GM12878 (cell line): ENCODE data around the gene ACRBP. TPM values are rescaled to one million over a fixed set of nuclear protein-coding genes. Genes with fewer than 3 reads are reported as not detected.

Source experiments
- BACH1 ChIP-seq: fragments of 450-650 bp; IDR thresholded peaks from 2 replicates; pipeline ENCODE4 v1.6.1; 2017; ENCODE audit warnings: mild to moderate bottlenecking, borderline replicate concordance
- BCL11A ChIP-seq: IDR thresholded peaks from 2 replicates; pipeline ENCODE4 v1.6.1; 2011; ENCODE audit warnings: low read depth, low read length
- CBFB ChIP-seq: IDR thresholded peaks from 2 replicates; pipeline ENCODE4 v1.6.1; 2016; ENCODE audit warnings: antibody characterized with exemption, low read depth
- CREB1 ChIP-seq: IDR thresholded peaks from 2 replicates; pipeline ENCODE4 v1.6.1; 2012; ENCODE audit warnings: low read depth, mild to moderate bottlenecking, inconsistent platforms
- CREM ChIP-seq: IDR thresholded peaks from 2 replicates; pipeline ENCODE4 v1.6.1; 2014; ENCODE audit warnings: antibody characterized with exemption, low read depth
- NFYB ChIP-seq: IDR thresholded peaks from 2 replicates; pipeline ENCODE4 v1.6.1; 2011; ENCODE audit warnings: low read depth, mild to moderate bottlenecking, low read length, improper control_type of control experiment, moderate library complexity; ENCODE audit not compliant: insufficient read depth
- PAX8 ChIP-seq: fragments of 450-650 bp; IDR thresholded peaks from 2 replicates; pipeline ENCODE4 v1.6.1; 2017; ENCODE audit warnings: mild to moderate bottlenecking, moderate library complexity
- PML ChIP-seq: IDR thresholded peaks from 2 replicates; pipeline ENCODE4 v1.6.1; 2012; ENCODE audit warnings: low read length, inconsistent platforms
- POLR2A ChIP-seq: IDR thresholded peaks from 2 replicates; pipeline ENCODE4 v1.6.1; 2011; ENCODE audit warnings: low read depth, mild to moderate bottlenecking, low read length
- RB1 ChIP-seq: fragments of 450-650 bp; formaldehyde crosslinking; IDR thresholded peaks from 2 replicates; pipeline ENCODE4 v1.6.1; 2017; ENCODE audit warnings: mild to moderate bottlenecking, borderline replicate concordance
- SREBF1 ChIP-seq: IDR thresholded peaks from 2 replicates; pipeline ENCODE4 v1.6.1; 2012; ENCODE audit warnings: mild to moderate bottlenecking, low read length
- TCF3 ChIP-seq: IDR thresholded peaks from 2 replicates; pipeline ENCODE4 v1.6.1; 2012; ENCODE audit warnings: low read depth, mild to moderate bottlenecking, low read length, borderline replicate concordance; ENCODE audit not compliant: insufficient read depth
- polyA plus RNA-seq, 11 experiments: library from polyadenylated mRNA; depleted of rRNA in 4 of 11; unstranded in 6 of 11; stranded (reverse) in 5 of 11; fragments of >200 nt; fragmentation: Nextera tagmentation in 4 of 11; fragmentation: Illumina TruSeq in 1 of 11; extraction: Ambion mirVana in 4 of 11; extraction: Trizol in 1 of 11; gene quantifications; 1 replicate in 1 of 11; 2 replicates in 10 of 11; pipeline versions ENCODE4 v1.2.1 to v1.2.3, GENCODE V29; 2011 to 2016; ENCODE audit warnings: inconsistent platforms in 2 of 11, missing spikeins in 2 of 11, low read depth in 1 of 11
- total RNA-seq, 4 experiments: library from RNA; depleted of rRNA in 3 of 4; stranded (reverse); fragments of >200 nt in 3 of 4; fragmentation: Illumina TruSeq in 1 of 4; extraction: Trizol in 1 of 4; gene quantifications; 2 replicates each; pipeline versions ENCODE4 v1.2.1 to v1.2.3, GENCODE V29; 2013 to 2021
- TF ChIP-seq, protein P1 (sequence below): IDR thresholded peaks from 2 replicates; pipeline ENCODE4 v1.6.1; 2011; ENCODE audit warnings: low read depth, mild to moderate bottlenecking, low read length, moderate library complexity, borderline replicate concordance; ENCODE audit errors: extremely low read depth
- TF ChIP-seq, protein P2 (sequence below): IDR thresholded peaks from 2 replicates; pipeline ENCODE4 v1.6.1; 2012; ENCODE audit warnings: improper control_type of control experiment, low read depth, low read length; ENCODE audit not compliant: insufficient replicate concordance
- TF ChIP-seq, protein P3 (sequence below): fragments of 450-650 bp; IDR thresholded peaks from 2 replicates; pipeline ENCODE4 v1.6.1; 2017; ENCODE audit warnings: borderline replicate concordance
- TF ChIP-seq, protein P4 (sequence below): fragments of 450-650 bp; IDR thresholded peaks from 2 replicates; pipeline ENCODE4 v1.6.1; 2017; ENCODE audit warnings: antibody characterized with exemption, mild to moderate bottlenecking, moderate library complexity
- TF ChIP-seq, protein P5 (sequence below): IDR thresholded peaks from 2 replicates; pipeline ENCODE4 v1.6.1; 2012; ENCODE audit warnings: low read depth, low read length, improper control_type of control experiment
- TF ChIP-seq, protein P6 (sequence below): fragments of 450-650 bp; IDR thresholded peaks from 2 replicates; pipeline ENCODE4 v1.6.1; 2018; ENCODE audit warnings: mild to moderate bottlenecking, low read depth, moderate library complexity; ENCODE audit not compliant: partially characterized antibody

The ACRBP gene
- total and polyA plus RNA-seq, 10 of the 15 experiments (the other 5 are each of a cell fraction or from before 2014, with no cell fraction given), result 0.54 to 1.4 (median 0.87) TPM

DNA sequence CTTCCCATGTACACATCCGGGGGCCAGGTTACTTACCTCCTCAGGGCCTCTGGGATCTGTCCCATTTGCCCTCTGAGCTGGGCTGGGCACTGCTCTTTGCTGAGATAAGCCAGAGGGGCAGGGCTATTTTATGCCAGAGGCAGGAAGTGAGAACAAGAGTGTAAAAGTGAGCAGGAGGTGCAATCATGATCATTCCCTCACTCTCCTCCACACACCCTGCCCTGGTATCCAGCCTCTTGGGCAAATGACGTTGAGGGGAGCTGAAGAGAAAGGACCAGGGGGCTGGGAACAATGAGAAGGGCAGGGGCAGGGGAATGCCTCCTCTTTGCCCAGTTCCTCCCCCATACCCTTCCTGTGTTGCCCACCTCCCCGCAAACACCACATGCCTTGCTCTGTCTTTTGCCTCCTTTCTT lies 15.7 kb downstream of the ACRBP start (continued):
- no peak for TF ChIP-seq NFYB
- TF ChIP-seq, protein P1, sequence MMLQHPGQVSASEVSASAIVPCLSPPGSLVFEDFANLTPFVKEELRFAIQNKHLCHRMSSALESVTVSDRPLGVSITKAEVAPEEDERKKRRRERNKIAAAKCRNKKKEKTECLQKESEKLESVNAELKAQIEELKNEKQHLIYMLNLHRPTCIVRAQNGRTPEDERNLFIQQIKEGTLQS, result no peak
- no peak for TF ChIP-seq CBFB
- no peak for TF ChIP-seq CREB1
- no peak for TF ChIP-seq CREM
- TF ChIP-seq PML, result no peak
- no peak for TF ChIP-seq BACH1
- peak; percentile 57; the same call in 1 of the 2 replicates for TF ChIP-seq POLR2A
- no peak for TF ChIP-seq BCL11A
- TF ChIP-seq RB1, result no peak
- TF ChIP-seq, protein P2, sequence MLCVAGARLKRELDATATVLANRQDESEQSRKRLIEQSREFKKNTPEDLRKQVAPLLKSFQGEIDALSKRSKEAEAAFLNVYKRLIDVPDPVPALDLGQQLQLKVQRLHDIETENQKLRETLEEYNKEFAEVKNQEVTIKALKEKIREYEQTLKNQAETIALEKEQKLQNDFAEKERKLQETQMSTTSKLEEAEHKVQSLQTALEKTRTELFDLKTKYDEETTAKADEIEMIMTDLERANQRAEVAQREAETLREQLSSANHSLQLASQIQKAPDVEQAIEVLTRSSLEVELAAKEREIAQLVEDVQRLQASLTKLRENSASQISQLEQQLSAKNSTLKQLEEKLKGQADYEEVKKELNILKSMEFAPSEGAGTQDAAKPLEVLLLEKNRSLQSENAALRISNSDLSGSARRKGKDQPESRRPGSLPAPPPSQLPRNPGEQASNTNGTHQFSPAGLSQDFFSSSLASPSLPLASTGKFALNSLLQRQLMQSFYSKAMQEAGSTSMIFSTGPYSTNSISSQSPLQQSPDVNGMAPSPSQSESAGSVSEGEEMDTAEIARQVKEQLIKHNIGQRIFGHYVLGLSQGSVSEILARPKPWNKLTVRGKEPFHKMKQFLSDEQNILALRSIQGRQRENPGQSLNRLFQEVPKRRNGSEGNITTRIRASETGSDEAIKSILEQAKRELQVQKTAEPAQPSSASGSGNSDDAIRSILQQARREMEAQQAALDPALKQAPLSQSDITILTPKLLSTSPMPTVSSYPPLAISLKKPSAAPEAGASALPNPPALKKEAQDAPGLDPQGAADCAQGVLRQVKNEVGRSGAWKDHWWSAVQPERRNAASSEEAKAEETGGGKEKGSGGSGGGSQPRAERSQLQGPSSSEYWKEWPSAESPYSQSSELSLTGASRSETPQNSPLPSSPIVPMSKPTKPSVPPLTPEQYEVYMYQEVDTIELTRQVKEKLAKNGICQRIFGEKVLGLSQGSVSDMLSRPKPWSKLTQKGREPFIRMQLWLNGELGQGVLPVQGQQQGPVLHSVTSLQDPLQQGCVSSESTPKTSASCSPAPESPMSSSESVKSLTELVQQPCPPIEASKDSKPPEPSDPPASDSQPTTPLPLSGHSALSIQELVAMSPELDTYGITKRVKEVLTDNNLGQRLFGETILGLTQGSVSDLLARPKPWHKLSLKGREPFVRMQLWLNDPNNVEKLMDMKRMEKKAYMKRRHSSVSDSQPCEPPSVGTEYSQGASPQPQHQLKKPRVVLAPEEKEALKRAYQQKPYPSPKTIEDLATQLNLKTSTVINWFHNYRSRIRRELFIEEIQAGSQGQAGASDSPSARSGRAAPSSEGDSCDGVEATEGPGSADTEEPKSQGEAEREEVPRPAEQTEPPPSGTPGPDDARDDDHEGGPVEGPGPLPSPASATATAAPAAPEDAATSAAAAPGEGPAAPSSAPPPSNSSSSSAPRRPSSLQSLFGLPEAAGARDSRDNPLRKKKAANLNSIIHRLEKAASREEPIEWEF, result no peak
- TF ChIP-seq, protein P3, sequence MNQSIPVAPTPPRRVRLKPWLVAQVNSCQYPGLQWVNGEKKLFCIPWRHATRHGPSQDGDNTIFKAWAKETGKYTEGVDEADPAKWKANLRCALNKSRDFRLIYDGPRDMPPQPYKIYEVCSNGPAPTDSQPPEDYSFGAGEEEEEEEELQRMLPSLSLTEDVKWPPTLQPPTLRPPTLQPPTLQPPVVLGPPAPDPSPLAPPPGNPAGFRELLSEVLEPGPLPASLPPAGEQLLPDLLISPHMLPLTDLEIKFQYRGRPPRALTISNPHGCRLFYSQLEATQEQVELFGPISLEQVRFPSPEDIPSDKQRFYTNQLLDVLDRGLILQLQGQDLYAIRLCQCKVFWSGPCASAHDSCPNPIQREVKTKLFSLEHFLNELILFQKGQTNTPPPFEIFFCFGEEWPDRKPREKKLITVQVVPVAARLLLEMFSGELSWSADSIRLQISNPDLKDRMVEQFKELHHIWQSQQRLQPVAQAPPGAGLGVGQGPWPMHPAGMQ, result no peak
- TF ChIP-seq, protein P4, sequence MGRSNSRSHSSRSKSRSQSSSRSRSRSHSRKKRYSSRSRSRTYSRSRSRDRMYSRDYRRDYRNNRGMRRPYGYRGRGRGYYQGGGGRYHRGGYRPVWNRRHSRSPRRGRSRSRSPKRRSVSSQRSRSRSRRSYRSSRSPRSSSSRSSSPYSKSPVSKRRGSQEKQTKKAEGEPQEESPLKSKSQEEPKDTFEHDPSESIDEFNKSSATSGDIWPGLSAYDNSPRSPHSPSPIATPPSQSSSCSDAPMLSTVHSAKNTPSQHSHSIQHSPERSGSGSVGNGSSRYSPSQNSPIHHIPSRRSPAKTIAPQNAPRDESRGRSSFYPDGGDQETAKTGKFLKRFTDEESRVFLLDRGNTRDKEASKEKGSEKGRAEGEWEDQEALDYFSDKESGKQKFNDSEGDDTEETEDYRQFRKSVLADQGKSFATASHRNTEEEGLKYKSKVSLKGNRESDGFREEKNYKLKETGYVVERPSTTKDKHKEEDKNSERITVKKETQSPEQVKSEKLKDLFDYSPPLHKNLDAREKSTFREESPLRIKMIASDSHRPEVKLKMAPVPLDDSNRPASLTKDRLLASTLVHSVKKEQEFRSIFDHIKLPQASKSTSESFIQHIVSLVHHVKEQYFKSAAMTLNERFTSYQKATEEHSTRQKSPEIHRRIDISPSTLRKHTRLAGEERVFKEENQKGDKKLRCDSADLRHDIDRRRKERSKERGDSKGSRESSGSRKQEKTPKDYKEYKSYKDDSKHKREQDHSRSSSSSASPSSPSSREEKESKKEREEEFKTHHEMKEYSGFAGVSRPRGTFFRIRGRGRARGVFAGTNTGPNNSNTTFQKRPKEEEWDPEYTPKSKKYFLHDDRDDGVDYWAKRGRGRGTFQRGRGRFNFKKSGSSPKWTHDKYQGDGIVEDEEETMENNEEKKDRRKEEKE, result no peak
- TF ChIP-seq TCF3, result no peak
- TF ChIP-seq, protein P5, sequence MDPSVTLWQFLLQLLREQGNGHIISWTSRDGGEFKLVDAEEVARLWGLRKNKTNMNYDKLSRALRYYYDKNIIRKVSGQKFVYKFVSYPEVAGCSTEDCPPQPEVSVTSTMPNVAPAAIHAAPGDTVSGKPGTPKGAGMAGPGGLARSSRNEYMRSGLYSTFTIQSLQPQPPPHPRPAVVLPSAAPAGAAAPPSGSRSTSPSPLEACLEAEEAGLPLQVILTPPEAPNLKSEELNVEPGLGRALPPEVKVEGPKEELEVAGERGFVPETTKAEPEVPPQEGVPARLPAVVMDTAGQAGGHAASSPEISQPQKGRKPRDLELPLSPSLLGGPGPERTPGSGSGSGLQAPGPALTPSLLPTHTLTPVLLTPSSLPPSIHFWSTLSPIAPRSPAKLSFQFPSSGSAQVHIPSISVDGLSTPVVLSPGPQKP, result no peak
- TF ChIP-seq, protein P6, sequence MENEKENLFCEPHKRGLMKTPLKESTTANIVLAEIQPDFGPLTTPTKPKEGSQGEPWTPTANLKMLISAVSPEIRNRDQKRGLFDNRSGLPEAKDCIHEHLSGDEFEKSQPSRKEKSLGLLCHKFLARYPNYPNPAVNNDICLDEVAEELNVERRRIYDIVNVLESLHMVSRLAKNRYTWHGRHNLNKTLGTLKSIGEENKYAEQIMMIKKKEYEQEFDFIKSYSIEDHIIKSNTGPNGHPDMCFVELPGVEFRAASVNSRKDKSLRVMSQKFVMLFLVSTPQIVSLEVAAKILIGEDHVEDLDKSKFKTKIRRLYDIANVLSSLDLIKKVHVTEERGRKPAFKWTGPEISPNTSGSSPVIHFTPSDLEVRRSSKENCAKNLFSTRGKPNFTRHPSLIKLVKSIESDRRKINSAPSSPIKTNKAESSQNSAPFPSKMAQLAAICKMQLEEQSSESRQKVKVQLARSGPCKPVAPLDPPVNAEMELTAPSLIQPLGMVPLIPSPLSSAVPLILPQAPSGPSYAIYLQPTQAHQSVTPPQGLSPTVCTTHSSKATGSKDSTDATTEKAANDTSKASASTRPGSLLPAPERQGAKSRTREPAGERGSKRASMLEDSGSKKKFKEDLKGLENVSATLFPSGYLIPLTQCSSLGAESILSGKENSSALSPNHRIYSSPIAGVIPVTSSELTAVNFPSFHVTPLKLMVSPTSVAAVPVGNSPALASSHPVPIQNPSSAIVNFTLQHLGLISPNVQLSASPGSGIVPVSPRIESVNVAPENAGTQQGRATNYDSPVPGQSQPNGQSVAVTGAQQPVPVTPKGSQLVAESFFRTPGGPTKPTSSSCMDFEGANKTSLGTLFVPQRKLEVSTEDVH, result no peak
- TF ChIP-seq SREBF1, result no peak
- no peak for TF ChIP-seq PAX8
